Endothelial cell of umbilical vein (primary cell): ENCODE results near the gene WDR72. TPM values are rescaled to one million over a fixed set of nuclear protein-coding genes. Genes with fewer than 3 reads are reported as not detected.

Experiments
- BruUV-seq: library from RNA; stranded (reverse); fragments of 400-500 nt; replicated peaks from 2 replicates; lab custom pipeline; 2021; lab: Mats Ljungman, UMichigan
- CTCF ChIA-PET: fragments of 300-600, 350-600 bp; sonication (Branson Sonifier 250); formaldehyde crosslinking; loops from one replicate; lab custom pipeline; 2021; ENCODE audit warnings: antibody characterized with exemption, inconsistent platforms; lab: Charles Lee
- POLR2A ChIA-PET: fragments of 300-600, 350-600 bp; sonication (Branson Sonifier 250); formaldehyde crosslinking; loops from one replicate; lab custom pipeline; 2021; ENCODE audit warnings: antibody characterized with exemption, inconsistent platforms; lab: Charles Lee
- DNase-seq: peaks from one replicate; pipeline ENCODE4 v3.0.0-alpha.2; 2011; ENCODE audit warnings: low read depth, low spot score
- FAIRE-seq: peaks from 2 replicates; lab custom pipeline; 2011; peaks lifted over from hg19 to GRCh38; lab: Jason Lieb, UNC
- H2AFZ ChIP-seq: 2 replicates; pipeline ENCODE4 v1.6.0; 2012; ENCODE audit warnings: low read depth, low read length, control low read depth, inconsistent platforms
- H3K27ac ChIP-seq: 2 replicates; pipeline ENCODE4 v1.5.1; 2011; ENCODE audit warnings: low read depth, mild to moderate bottlenecking, control low read depth, low read length, moderate library complexity; ENCODE audit not compliant: insufficient read depth
- H3K27me3 ChIP-seq, 2 experiments: 2 replicates each; pipeline versions ENCODE4 v1.6.0 to v1.6.1; 2011; ENCODE audit warnings: low read length in 2 of 2, mixed read lengths in 1 of 2; ENCODE audit not compliant: control insufficient read depth in 2 of 2, insufficient read depth in 2 of 2
- H3K36me3 ChIP-seq, 2 experiments: 2 replicates in 1 of 2; 3 replicates in 1 of 2; pipeline ENCODE4 v1.5.1; 2011; ENCODE audit warnings: low read length in 2 of 2, mild to moderate bottlenecking in 1 of 2, moderate library complexity in 1 of 2; ENCODE audit not compliant: control insufficient read depth in 2 of 2, insufficient read depth in 2 of 2; ENCODE audit errors: extremely low read depth in 1 of 2
- H3K4me1 ChIP-seq: 3 replicates; pipeline ENCODE4 v1.5.1; 2011; ENCODE audit warnings: mild to moderate bottlenecking, low read length; ENCODE audit not compliant: control insufficient read depth, insufficient read depth; ENCODE audit errors: extremely low read depth
- H3K4me2 ChIP-seq: 2 replicates; pipeline ENCODE4 v1.6.1; 2011; ENCODE audit warnings: low read length, control low read depth, mixed read lengths; ENCODE audit not compliant: insufficient read depth
- H3K4me3 ChIP-seq, 3 experiments: fragments of 200-600 bp in 1 of 3; sonication (generic), shearing (Covaris generic) in 1 of 3; replicated peaks in 1 of 3; 2 replicates each; pipeline ENCODE4 v1.5.1; 2011 to 2016; ENCODE audit warnings: control low read depth in 3 of 3, low read length in 3 of 3, mild to moderate bottlenecking in 2 of 3, inconsistent platforms in 1 of 3, low read depth in 1 of 3, moderate library complexity in 1 of 3; ENCODE audit not compliant: insufficient read depth in 1 of 3
- H3K79me2 ChIP-seq: 2 replicates; pipeline ENCODE4 v1.6.0; 2012; ENCODE audit warnings: low read length, inconsistent platforms; ENCODE audit not compliant: control insufficient read depth, insufficient read depth
- H3K9ac ChIP-seq: replicated peaks from 2 replicates; pipeline ENCODE3; 2011; ENCODE audit warnings: low read length, control low read depth; ENCODE audit not compliant: insufficient read depth; ENCODE audit errors: extremely low read depth
- H3K9me1 ChIP-seq: replicated peaks from 3 replicates; pipeline ENCODE4 v1.6.0; 2011; ENCODE audit warnings: mild to moderate bottlenecking, low read length; ENCODE audit not compliant: control insufficient read depth, insufficient read depth; ENCODE audit errors: extremely low read depth
- H3K9me3 ChIP-seq: replicated peaks from 2 replicates; pipeline ENCODE4 v1.5.1; 2012; ENCODE audit warnings: low read length, inconsistent platforms; ENCODE audit not compliant: control insufficient read depth, insufficient read depth
- H4K20me1 ChIP-seq: replicated peaks from 2 replicates; pipeline ENCODE3; 2011; ENCODE audit warnings: mild to moderate bottlenecking, low read length; ENCODE audit not compliant: control insufficient read depth, insufficient read depth; ENCODE audit errors: extremely low read depth
- CTCF ChIP-seq, 2 donors: IDR thresholded peaks; 1 replicate in 1 of 2; 2 replicates in 1 of 2; pipeline ENCODE4 v1.5.1; 2011; ENCODE audit warnings: low read length in 2 of 2, mild to moderate bottlenecking in 2 of 2, moderate library complexity in 2 of 2, control low read depth in 1 of 2, inconsistent platforms in 1 of 2, low read depth in 1 of 2; ENCODE audit not compliant: insufficient read depth in 1 of 2; ENCODE audit errors: extremely low read depth in 1 of 2
- EZH2 ChIP-seq: IDR thresholded peaks from 2 replicates; pipeline ENCODE4 v1.6.1; 2012; ENCODE audit warnings: borderline replicate concordance, low read depth, mild to moderate bottlenecking, moderate library complexity, low read length, inconsistent platforms; ENCODE audit not compliant: severe bottlenecking
- FOS ChIP-seq: IDR thresholded peaks from 2 replicates; pipeline ENCODE4 v1.6.1; 2011; ENCODE audit warnings: mild to moderate bottlenecking, low read length, moderate library complexity, borderline replicate concordance; ENCODE audit not compliant: insufficient read depth
- GATA2 ChIP-seq: IDR thresholded peaks from 2 replicates; pipeline ENCODE4 v1.7.0; 2011; ENCODE audit warnings: low read depth, mild to moderate bottlenecking, moderate library complexity, mixed read lengths, low read length; ENCODE audit not compliant: insufficient read length, insufficient read depth
- JUN ChIP-seq: IDR thresholded peaks from 2 replicates; pipeline ENCODE4 v1.6.1; 2011; ENCODE audit warnings: borderline replicate concordance, low read depth; ENCODE audit not compliant: insufficient read length, insufficient read depth
- MAX ChIP-seq: IDR thresholded peaks from 2 replicates; pipeline ENCODE4 v1.6.1; 2011; ENCODE audit not compliant: insufficient read depth, insufficient read length
- MYC ChIP-seq: IDR thresholded peaks from one replicate; pipeline ENCODE4 v1.6.1; 2011; ENCODE audit warnings: mild to moderate bottlenecking, low read depth, low read length
- POLR2A ChIP-seq: IDR thresholded peaks from 2 replicates; pipeline ENCODE4 v1.6.1; 2012; ENCODE audit warnings: low read depth, mild to moderate bottlenecking, control low read depth, low read length
- POLR2AphosphoS5 ChIP-seq: IDR thresholded peaks from 2 replicates; pipeline ENCODE4 v1.6.1; 2012; ENCODE audit warnings: low read depth, mild to moderate bottlenecking, control low read depth, low read length, moderate library complexity; ENCODE audit not compliant: insufficient read depth
- dilution Hi-C: fragments of 300-500 bp; cut with MboI; formaldehyde crosslinking; loops from one replicate; pipeline ENCODE4 v1.15.0; 2019; ENCODE audit warnings: low sequenced_read_pairs; ENCODE audit not compliant: extremely low pct_ligation_motif_present
- intact Hi-C: fragments of 100-400 bp; cut with micrococcal nuclease; formaldehyde crosslinking; loops from one replicate; pipeline ENCODE4 v1.10.0; 2022
- polyA plus RNA-seq, 4 experiments: library from polyadenylated mRNA; depleted of rRNA in 3 of 4; stranded (reverse) in 3 of 4; unstranded in 1 of 4; fragments of >200 nt; gene quantifications; 2 replicates each; pipeline versions ENCODE4 v1.2.1 to v1.2.3, GENCODE V29; 2011 to 2012; ENCODE audit warnings: missing spikeins in 1 of 4
- total RNA-seq: library from RNA; stranded (reverse); gene quantifications from 2 replicates; pipeline ENCODE4 v1.2.3, GENCODE V29; 2021

WDR72 gene
- total and polyA plus RNA-seq, 2 donors (not counting 3 experiments of a cell fraction or from before 2014, with no cell fraction given), result not detected

GRCh38 chr15:53807501-53807900 lies 48.0 kb upstream of the WDR72 start:
- no peak for TF ChIP-seq EZH2
- TF ChIP-seq GATA2, result no peak
- TF ChIP-seq MYC, result no peak
- TF ChIP-seq CTCF (IDR thresholded peaks at IDR 0.05; ENCODE audit: extremely low read depth in 1 of 2, insufficient read depth in 1 of 2, low read depth in 1 of 2, low read length in 2 of 2), result no peak
- TF ChIP-seq JUN, result no peak
- no peak for TF ChIP-seq MAX
- TF ChIP-seq POLR2A, result no peak
- TF ChIP-seq FOS, result no peak
- TF ChIP-seq POLR2AphosphoS5, result no peak
- no peak overlapping the region for H2AFZ ChIP-seq
- ChIA-PET POLR2A (no interaction called here), CTCF (no interaction called here)
- H3K4me1 ChIP-seq, result no peaks in the 10 kb centered on the region
- H3K9ac ChIP-seq, result no peak overlapping the region
- H3K4me2 ChIP-seq, result no peak overlapping the region
- no peaks in the 10 kb centered on the region for H3K36me3 ChIP-seq
- dilution Hi-C loops (no loop called here), intact Hi-C loops (loop anchor here (5.0 kb wide), 1 partner anchor 1300 kb away; no protein-coding TSS in a partner anchor)
- H3K79me2 ChIP-seq, result no peaks in the 10 kb centered on the region
- H3K27ac ChIP-seq, result no peak overlapping the region
- H3K4me3 ChIP-seq, result no peak overlapping the region
- DNase-seq (no peak), FAIRE-seq (no peak)
- no peaks in the 10 kb centered on the region for H3K27me3 ChIP-seq
- H4K20me1 ChIP-seq, result no peaks in the 10 kb centered on the region
- no peaks in the 10 kb centered on the region for H3K9me1 ChIP-seq
- no peaks in the 10 kb centered on the region for H3K9me3 ChIP-seq
- BruUV-seq, result no TSS peak
